Measurements from ENCODE around the gene ZNF423. TPM values are rescaled to one million over a fixed set of nuclear protein-coding genes. Genes with fewer than 3 reads are reported as not detected.
"Not testable (repeated sequence)": the region's sequence is repeated elsewhere in the genome, so short reads cannot be mapped to it uniquely, and the experiment has no call there.

Gene ZNF423
- polyA plus RNA-seq, 3 donors, result 1.9 to 15.4 (median 8.7) TPM

DNA sequence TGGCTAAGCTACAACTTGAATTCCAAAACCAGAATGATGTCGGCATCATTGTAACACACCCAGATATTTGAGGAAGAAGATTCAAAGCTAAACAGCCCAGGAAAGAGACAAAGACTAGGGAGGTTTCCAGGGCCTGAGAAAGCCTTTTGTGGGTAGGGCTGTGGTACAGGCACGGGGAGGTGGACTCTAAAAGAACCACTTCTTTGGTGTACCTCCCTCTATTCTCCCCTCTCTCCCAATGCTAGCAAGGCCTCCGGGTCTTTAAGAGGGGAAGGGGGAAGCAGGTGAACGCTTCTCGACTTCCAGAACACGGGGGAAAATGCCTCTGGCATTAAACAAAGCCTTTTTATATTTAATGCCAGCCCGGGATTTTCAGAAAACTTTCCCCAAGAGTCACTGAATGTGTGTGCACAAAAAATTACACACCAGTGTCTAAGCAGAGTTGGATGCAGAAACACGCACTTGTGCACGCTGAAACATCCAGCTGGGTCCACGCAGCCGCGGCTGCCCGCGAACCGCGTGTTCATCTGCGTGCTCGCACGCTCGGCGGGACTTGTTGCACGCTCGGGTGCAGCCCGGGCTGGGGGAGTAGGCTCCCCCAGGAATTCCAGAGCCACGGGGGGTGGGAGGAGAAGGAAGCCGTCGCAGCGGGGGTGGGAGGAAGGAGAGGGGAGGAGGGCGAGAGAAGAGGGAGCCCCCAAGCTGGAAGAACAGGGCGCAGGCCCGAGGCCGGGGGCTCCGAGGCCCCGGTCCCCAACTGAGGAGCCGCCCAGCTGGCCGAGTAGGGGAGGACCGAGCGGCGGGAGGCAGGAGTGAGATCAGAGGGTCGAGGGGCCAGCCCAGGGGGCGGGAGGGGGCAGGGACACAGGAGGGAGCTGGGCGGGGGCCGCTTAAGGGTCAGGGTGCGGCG lies 20.1 kb upstream of the ZNF423 start:
- no peak overlapping the region for H3K27ac ChIP-seq (ENCODE audit: low read depth, low read length)
- WGBS, 3 donors, result 22 to 26% (median 25%) methylated on average over 42 to 45 of the region's 45 CpGs

DNA sequence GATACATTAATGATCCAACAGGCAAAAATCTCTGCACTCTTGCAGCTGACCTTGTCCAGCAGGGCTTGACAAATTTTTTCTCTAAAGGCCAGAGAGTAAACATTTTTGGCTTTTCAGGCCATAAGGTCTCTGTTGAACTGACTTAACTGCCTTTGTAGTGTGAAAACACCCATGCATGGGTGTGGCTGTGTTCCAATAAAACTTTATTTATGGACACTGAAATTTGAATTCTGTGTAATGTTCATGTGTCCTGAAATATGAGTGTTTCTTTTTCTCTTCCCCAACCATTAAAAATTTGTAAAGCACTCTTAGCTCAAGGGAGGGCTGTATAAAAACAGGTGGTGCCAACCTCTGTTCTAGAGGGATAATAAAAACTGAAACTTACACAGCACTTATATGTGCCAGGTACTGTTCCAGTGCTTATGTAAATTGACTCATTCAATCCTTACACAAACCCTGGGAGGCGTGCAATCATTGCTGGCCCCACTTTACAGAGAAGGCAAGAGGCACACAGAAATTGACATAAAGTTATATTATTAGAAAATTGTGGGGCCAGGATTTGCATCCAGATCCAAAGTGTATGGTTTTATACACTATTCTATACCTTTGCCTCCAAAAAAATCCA lies 18.8 kb upstream of the ZNF423 start:
- 85 to 92% (median 89%) methylated on average over 1 of the region's 1 CpG for WGBS, 3 donors
- no peak overlapping the region for H3K27ac ChIP-seq (ENCODE audit: low read depth, low read length)

DNA sequence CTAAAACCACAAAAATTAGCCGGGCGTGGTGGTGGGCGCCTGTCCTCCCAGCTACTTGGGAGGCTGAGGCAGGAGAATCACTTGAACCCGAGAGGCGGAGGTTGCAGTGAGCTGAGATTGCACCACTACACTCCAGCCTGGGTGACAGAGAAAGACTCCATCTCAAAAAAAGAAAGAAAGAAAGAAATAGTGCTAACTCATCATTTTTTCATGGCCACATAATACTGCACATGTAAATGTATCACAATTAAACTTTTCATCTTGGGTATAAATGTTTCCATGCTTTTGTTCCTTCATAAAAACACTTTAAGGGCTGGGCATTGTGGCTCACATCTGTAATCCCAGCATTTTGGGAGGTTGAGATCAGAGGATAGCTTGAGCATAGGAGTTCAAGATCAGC lies 15.9 kb upstream of the ZNF423 start:
- H3K27ac ChIP-seq (ENCODE audit: low read depth, low read length), result not testable (repeated sequence)
- WGBS, 3 donors, result 95 to 99% (median 98%) methylated on average over 5 of the region's 5 CpGs

DNA sequence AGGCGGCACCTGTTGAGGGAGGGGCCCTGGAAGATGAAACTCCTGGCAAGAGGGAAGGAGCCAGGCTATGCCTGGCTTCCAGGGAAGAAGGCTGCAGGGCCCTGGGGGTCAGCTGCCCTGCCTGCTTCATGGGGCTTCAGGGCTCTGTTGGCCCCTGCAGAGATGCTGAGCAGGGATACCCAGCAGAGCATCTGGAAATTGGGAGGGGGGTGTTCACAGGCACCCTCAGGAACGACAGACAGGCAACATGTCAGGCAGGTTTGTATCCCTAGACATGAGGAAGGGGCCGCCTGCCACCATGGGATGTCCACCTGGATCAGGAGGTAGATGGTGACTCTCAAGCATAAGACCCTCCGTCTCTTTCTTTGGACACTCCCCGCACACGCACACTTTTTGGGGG lies 13.8 kb upstream of the ZNF423 start:
- WGBS, 3 donors, result 88 to 90% (median 89%) methylated on average over 6 of the region's 6 CpGs
- H3K27ac ChIP-seq (ENCODE audit: low read depth, low read length), result no peak overlapping the region

DNA sequence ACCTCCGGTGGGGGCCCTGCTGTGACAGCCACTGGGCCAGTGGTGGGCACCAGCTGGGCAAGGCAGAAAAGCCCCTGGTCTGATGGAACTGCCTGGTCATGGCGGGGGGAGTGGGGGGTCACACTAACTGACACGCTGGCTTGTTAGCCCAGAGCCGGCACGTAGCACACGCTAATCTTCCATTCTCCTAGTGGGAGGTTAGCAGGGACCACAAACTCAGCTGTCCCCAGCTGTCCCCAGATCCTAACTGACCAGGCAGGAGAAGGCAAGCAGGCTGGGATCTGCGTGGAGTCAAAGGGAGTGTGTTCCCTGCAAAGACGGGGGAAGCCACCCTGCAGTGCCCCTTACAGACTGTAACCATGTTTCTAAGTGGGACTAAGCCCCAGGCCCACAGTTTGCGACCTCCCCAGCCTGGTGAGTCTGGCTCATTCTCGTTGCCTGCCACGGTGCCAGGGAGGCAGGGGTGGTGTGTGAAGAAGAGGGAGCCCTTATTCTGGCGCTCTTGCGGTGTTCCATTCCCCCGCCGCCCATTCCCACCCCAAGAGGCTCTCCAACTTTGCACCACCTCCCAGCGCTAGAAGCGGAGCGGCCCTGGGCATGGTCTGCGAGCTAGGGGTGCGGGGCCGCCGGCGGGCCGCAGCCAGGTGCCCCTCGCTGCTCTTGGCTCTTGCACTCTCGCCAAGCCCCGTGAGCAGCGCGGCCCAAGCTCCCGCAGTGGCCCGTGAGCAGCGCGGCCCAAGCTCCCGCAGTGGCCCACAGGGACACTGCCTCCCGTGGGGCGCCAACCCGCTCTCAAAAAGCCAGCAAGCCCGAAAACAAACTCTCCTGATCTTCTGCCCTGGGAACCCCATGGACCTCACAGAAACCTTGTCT lies 12.1 kb upstream of the ZNF423 start:
- WGBS, 3 donors, result 91 to 92% (median 91%) methylated on average over 38 of the region's 38 CpGs

DNA sequence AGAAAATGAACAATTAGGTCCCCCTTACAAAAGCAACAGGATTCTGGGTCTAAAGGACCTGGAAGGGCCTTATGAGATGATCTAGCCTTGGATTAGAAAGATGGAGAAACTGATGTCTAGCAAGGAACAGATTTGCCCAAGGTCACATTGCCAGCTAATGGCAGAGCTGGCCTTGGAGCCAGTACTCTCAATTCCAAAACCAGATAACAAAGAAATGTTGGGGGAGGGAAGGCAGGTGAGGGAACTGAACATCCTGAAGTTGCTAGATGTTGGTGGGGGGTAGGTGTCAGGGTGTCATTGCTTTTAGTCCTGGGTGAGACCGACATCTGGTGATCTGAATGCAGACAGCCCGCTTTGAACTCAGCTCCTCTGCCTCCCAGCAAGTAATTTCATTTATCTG lies 11.3 kb upstream of the ZNF423 start:
- H3K27ac ChIP-seq (ENCODE audit: low read depth, low read length), result no peak overlapping the region
- 90 to 97% (median 92%) methylated on average over 2 of the region's 2 CpGs for WGBS, 3 donors

More for the DNA sequence above, 12.1 kb upstream of the ZNF423 start:
- no peak overlapping the region for H3K27ac ChIP-seq (ENCODE audit: low read depth, low read length)

DNA sequence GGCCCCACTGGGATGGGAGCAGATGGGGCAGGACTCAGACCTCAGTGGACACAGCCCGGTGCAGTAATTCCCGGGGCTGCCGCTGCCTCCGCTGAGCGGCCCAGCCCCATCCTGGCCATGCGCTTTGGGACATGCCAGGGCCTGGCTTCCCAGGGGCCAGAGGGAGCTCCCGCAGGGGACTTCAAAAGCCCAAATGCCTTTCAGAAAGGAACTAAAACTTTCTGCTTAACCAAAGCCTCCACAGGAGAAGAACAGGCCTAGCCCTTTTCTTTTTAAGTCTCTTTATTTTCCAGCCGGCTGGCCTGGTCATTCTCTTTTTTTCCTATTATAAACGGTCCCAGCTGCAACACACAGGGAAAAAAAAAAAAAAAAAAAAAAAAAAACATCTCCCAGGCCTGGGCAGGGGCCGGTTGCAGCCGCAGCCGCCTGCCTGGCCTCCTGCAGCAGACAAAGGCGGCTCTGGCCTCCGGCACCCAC lies 10.7 kb upstream of the ZNF423 start:
- H3K27ac ChIP-seq (ENCODE audit: low read depth, low read length), result no peak overlapping the region
- WGBS, 3 donors, result 57 to 80% (median 69%) methylated on average over 14 of the region's 14 CpGs

DNA sequence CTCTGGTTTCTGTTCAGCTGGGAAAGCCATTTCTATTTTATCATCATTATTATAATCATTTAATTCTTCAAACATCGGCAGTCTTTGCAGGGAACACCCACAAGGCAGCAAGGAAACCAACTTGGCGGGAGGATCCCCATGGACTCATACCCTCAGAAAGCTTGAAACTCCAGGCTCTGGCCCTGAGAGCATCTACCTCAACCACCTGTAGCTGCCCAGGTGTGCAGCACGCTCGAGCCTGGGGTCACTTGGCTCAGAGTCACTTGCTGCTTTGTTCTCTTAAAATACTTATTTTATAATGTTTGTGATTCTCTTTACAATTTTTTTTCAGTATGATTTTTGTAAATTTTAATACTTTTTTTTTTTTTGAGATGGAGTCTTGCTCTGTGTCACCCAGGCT lies 6.8 kb upstream of the ZNF423 start:
- no peak overlapping the region for H3K27ac ChIP-seq (ENCODE audit: low read depth, low read length)
- 56 to 71% (median 69%) methylated on average over 4 of the region's 4 CpGs for WGBS, 3 donors

DNA sequence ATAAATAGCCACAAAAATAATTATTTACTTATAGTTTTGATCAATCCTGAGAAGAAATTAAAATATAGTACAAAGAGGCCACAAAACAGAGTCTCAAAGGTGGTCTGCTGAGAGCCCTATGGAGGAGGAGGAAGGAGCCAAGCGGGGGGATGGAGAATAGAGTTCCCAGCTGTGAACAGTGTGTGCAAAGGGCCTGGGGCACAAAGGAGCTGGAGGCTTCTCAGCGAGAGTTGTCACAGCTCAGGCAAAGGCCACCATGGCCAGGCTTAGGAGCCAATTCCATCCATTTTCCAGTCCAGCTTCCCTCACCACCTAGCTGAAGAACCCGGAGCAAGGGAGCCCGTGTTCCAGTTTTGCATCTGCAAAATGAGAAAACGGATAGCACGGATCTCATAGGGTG lies 5.4 kb upstream of the ZNF423 start:
- 93 to 94% (median 93%) methylated on average over 6 of the region's 6 CpGs for WGBS, 3 donors
- no peak overlapping the region for H3K27ac ChIP-seq (ENCODE audit: low read depth, low read length)

DNA sequence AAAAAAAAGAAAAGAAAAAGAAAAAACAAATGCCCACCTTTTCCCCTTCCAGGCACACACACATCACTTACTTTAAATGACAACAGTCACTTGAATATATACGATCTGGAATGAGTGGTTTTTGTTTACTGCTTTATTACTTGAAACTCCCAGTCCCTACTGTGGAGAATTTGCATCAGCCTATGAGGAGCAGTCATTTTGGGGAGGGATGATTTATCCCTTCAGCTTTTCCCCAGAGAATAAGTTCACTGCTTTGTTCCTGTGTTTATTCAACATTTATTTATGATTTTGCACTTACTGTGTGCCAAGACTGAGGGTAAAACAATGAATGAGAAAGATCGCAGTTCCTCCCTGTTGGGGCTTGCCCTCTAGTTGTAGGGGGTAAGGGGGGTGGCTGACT lies 4.7 kb upstream of the ZNF423 start:
- WGBS, 3 donors, result 35 to 69% (median 51%) methylated on average over 2 of the region's 2 CpGs
- no peak overlapping the region for H3K27ac ChIP-seq (ENCODE audit: low read depth, low read length)

DNA sequence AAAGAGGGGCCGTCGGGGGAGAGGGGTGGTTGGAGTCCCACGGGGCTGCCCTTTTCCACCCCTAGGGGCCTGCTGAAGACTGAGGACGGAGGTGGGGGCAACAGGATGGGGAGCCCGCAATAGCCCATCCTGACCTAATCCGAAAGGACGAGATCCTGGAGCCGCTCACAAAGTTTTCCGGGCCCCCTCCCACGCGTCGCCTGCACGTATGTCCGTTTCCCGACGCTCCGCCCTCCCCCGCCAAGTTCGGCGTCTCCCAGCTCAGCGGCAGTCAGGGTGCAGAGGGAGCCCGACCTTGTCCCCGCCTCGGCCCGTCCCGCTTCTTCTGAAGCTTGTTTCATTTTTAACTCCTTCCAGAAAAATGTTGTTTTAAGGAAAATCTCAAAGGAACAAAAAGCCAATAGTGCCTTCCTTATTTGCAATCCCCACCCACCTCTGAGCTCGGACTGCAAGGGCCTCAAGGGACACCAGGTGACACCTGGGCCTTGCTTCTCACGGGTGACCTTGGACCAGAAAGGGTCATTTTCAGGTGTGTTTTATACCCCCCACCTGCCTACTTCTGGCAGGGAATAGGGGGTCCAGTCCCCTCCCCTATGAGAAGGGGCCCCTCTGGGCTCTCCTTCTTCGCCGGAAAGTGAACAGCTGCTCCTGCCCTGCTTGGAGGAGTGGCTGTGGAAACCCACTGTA lies 3.4 kb upstream of the ZNF423 start:
- H3K27ac ChIP-seq (ENCODE audit: low read depth, low read length), result no peak overlapping the region
- WGBS, 3 donors, result 3 to 6% (median 6%) methylated on average over 30 of the region's 30 CpGs

DNA sequence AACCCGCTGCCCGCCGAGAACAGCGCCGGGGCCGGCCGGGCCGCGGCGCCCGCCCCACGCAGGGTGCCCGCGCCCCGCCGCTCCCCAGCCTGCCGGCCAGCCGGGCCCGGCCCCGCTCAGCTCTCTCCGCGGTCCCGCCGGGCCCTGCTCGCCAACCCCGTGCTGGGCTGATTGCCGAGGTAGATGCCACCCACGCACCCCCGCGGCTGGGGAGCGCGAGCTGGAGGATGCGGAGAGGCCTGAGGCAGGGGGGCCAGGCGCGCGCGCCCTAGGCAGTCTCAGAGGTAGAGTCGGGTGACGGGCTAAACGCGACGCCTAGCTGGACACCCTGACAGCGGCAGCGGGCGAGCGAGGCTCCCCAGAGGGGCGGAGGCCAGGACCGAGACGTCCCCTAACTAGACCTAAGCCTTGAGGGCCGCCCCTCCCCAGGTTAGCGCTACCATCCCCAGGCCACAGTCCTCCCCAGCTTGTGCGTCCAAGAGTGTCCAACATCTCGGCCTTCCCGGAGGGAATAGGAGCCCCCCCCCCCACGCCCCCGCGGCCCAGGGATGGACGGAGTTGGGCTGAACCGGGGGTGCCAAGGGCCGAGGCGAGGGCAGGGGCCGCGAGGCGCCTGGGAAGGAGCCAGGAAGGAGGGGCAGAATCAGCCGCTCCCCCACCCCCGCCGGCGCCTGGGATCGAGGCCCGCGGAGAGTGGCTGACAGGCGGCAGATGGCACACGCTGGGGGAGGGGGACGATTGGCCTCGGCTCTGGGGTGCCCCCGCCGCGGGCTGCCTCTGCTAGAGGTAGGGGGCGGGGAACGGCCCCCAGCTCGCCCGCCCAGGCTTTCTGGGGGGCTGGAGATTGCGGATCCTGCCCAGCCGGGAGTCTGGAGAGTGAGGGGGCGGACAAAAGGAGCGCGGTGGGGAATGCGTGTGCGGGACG lies 2.5 kb upstream of the ZNF423 start:
- WGBS, 3 donors, result 0 to 1% (median 1%) methylated on average over 81 to 90 of the region's 90 CpGs
- H3K27ac ChIP-seq (ENCODE audit: low read depth, low read length), result peak overlapping the region; percentile 62

DNA sequence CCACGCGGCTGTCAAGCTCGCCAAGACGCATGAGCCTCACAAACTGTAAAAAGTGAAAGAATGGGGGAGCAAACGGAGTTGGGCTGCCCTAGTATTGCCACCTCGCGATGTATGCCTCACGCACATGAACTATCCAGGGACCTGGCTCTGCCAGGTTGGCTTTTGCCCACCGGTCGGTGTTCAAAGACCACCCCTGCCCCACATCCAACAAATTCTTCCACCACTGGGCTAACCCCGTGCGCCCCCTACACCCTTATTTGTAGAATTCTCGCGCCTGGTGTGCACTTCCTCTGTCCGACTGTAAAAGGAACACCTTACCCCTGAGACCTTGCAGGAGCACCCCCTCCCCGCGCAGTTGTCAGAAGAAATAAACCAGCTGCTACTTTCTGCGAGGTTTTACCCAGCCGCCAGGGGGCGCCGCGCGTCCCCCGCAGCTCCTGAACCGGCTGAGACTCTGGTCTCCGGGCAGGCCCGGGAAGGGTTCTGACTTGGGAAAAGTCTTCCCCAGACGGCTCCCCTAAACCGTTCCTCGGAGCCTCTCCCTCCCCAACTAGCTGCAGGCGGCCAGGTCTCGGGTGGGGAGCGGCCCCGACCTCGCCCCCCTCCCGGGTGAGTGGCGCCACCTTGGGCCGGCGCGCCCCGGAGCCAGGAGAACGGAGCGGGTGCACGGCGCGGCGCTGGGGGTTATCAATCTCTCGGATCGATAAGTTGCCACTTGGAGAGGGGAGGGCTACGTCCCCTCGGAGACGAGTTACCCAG lies 1.7 kb upstream of the ZNF423 start:
- peak overlapping the region; percentile 26 for H3K27ac ChIP-seq (ENCODE audit: low read depth, low read length)
- WGBS, 3 donors, result 0 to 1% (median 1%) methylated on average over 41 to 52 of the region's 52 CpGs

DNA sequence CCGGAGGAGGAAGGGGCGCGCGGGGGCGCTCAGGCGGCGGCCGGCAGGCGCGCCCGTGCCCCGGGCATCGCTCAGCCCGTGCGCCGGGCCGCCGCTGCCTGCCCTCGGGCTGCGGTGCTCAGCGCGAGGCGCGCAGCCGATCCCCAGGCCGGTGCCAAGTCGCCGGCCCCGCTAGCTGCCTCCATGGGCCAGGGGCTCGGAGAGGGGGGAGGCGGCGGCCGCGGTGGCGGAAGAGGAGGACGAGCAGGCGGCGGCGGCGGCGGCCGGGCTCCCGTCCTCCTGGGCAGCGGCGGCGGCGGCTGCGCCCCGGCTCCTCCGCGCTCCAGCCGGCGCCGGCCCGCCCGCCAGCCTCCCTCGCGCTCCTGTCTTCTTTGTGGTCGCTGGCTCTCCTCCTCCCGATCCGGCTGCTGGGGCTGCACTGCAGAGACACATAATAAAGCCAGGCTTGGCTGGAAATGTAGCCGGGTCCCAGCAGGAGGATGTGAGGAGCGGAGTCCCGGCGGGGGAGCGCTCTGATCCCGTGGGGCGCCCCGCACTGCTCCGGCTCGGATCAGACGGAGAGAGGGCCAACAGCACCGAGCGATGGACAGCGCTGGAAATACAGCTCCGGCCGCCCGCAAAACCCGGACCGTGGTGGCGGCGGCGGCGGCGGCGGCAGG lies 889 bp upstream of the ZNF423 start:
- WGBS, 3 donors, result 0% methylated on average over 42 to 83 of the region's 86 CpGs
- no peak overlapping the region for H3K27ac ChIP-seq (ENCODE audit: low read depth, low read length)

DNA sequence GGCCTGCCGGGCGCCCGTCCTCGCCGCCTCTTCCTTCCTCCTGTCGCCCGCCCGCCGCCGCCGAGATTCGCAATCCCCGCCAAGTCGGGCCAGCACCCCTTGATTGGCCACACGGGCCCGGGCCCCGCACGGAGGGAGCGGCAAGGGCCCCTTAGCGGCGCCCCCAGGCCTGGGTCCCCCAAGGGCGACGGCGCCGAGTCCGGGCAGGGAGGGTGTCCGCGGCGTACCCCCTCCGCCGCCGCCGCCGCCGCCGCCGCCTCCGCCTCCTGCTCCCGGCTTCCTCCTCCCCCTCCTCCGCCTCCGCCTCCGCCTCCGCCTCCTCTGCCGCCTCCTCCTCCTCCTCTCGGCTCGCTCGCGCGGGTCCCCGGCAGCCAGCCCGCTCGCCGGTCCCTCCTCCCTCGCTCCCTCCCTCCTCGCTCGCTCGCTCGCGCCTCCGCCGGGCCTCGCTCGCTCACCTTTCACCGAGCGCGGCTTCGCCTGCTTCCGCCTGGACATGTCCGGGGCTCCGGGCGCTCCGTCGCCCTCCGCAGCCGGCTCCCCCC lies 561 bp downstream of the ZNF423 start:
- 0 to 1% (median 0%) methylated on average over 20 to 56 of the region's 75 CpGs for WGBS, 3 donors
- H3K27ac ChIP-seq (ENCODE audit: low read depth, low read length), result peak overlapping the region; percentile 62

DNA sequence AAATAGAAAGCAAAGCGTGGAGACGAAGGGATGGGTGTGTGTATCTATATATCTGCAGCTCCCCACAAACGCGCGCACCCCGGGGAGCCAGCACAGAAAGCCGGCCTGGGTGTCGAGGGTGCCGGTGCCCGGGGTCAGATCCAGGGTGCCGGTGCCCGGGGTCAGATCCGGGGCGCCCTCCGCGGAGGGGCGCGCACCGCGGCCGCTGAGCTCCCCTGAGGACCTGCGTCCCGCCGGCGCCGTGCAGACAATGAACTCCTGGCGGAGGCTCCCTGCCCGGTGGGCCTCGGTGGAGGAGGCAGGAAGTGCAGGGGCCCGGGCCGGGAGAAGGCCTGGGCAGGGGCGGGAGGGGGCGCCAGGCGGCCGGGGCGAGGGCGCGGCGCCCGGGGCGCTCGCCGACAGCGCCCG lies 1.1 kb downstream of the ZNF423 start:
- H3K27ac ChIP-seq (ENCODE audit: low read depth, low read length), result peak overlapping the region; percentile 62
- WGBS, 3 donors, result 2% methylated on average over 25 to 45 of the region's 45 CpGs

Measured in adipose tissue (tissue), 3 donors.